CD4-positive, alpha-beta T cell treated with Interleukin-4 for 1 hour (primary cell): ENCODE results near the gene CBR3.
"Not testable (repeated sequence)": the region's sequence is repeated elsewhere in the genome, so short reads cannot be mapped to it uniquely, and the experiment has no call there.

Experiments used
- DNase-seq, 2 donors: peaks; one replicate each; pipeline ENCODE4 v3.0.0-alpha.2; 2020 to 2022

CBR3 gene

GRCh38 chr21:36120304-36120888, 14.5 kb upstream of the CBR3 start:
- no peak for DNase-seq

DNA sequence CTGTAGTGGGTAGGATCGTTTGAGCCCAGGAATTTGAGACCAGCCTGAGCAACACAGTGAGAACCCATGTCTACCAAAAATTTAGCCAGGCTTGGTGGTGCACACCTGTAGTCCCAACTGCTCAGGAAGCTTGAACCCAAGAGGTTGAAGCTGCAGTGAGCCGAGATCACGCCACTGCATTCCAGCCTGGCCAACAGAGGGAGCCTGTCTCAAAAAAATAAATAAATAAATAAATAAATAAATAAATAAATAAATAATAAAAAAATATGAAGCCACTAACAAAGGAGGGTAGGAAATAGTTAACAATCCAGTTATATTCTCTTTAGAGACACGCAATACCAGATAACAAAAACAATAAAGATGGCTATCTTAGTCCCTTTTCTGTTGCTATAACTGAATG, 11.9 kb upstream of the CBR3 start:
- no peak for DNase-seq

DNA sequence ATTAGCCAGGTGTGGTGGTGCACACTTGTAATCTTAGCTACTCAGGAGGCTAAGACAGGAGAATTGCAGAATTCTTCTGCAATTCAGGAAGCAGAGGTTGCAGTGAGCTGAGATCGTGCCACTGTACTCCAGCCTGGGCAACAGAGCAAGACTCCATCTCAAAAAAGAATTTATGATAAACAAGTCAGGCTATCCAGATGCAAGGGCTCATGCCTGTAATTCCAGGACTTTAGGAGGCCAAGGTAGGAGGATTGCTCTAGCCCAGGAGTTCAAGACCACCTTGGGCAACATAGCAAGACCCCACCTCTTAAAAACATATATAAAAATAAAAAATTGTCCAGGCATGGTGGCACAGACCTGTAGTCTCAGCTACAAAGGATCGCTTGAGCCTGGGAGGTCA, 10.5 kb upstream of the CBR3 start:
- no peak for DNase-seq

DNA sequence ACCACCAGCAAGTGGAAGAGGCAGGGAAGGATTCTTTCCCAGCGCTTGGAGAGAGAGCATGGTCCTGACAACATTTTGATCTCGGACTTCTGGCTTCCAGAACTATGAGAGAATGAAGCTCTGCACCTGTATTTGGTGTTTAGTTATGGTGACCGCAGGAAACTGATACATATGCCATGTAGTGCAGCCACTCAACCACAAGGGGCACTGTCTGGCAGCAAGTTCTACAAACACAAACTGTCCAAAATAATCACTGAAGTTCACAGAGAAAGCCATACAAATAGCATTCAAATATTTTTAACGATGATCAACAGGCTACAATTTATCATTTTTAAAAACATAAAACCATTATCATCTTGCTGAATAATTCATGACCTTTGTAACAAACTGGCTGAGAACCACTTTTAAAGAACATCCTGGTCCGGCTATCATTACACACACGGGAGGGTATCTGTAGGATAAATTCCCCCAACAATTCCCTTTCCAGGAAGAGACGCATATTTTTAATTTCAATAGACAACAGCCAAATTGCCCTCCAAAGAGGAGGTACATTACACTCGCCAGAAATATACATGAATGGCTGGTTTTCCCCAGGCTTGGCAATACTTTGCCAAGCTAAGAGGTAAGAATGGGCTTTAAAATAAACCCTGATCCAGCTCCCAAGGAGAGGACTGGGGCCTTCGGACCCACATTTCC, 9.2 kb upstream of the CBR3 start:
- DNase-seq: peak; percentile 52 to 66

- no peak for DNase-seq
Observed at GRCh38 chr21:36126208-36126565, 8.7 kb upstream of the CBR3 start.

DNA sequence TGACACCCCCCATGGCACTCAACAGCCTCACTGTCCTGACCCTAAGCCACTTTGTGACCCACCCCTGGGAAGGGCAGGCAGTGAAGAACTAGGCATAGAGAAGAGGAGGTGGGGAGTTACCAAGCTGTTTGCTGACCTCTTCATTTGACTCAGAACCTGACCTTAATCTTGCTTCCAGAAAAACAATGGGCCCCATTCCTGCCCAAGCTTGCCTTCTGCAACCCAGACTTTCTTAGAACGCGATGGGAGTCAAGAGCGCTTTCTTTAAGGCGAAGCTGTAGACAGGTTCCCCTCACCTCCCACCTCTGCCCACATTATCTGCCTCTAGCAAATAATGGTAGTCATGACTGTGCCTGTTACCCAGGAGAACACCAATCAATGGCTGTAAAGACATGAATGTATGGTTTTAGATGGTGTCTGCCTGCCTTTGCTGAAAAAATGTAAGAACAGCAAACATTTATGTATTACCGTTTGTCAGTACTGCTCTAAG, 8.2 kb upstream of the CBR3 start:
- no peak for DNase-seq

DNA sequence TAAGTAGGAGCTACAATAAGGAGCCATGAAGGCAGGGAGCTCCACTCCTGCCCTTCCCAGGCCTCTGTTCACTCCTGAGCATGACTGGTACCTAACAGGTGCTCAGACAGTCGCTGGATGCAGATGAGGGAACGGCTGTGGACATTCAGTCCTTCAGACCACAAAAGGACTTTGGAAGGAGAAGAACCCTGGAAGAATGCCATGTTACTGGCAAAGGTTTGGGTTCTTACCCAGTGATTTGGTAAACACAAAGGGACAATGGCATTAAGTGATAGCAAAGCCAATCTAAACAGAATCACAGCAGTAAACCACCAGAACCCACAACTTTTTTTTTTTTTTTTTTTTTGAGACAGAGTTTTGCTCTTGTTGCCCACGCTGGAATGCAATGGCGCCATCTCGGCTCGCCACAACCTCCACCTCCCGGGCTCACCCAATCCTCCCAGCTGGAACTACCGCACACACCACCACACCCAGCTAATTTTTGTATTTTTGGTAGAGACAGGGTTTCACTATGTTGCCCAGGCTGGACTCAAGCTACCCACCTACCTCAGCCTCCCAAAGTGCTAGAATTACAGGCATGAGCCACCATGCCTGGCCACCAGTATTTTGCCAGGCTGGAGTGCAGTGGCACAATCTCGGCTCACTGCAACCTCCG, 7.5 kb upstream of the CBR3 start:
- DNase-seq: no peak

GRCh38 chr21:36127977-36128376, 6.9 kb upstream of the CBR3 start:
- no peak for DNase-seq

DNA sequence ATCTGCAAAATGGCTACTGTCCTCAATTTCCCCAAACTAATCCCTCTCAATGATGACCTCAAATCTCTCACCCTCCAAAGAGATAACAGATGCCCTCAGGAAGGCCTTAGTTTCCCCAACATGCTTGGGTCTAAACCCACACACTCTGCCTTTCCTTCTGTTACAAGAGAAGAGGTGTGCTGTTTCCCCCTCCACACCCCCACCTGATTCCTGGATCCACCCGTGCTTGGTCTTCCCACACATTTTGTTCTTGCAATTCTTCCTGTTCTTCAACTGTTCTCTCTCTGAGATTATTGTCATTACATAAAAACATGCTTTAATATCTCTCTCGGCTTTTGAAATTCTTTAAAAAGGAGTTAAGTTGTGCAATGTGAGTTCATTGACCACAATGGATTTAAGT, 5.7 kb upstream of the CBR3 start:
- no peak for DNase-seq

DNA sequence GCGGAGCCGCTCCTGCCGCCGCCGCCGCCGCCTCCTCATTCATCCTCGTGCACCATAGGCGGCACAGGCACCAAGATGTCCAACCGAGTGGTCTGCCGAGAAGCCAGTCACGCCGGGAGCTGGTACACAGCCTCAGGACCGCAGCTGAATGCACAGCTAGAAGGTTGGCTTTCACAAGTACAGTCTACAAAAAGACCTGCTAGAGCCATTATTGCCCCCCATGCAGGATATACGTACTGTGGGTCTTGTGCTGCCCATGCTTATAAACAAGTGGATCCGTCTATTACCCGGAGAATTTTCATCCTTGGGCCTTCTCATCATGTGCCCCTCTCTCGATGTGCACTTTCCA, 4.5 kb upstream of the CBR3 start:
- DNase-seq: not testable (repeated sequence)

DNA sequence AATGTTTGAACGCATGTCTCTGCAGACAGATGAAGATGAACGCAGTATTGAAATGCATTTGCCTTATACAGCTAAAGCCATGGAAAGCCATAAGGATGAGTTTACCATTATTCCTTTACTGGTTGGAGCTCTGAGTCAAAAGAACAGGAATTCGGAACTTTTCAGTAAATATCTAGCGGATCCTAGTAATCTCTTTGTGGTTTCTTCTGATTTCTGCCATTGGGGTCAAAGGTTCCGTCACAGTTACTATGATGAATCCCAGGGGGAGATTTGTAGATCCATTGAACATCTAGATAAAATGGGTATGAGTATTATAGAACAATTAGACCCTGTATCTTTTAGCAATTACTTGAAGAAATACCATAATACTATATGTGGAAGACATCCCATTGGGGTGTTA, 4.0 kb upstream of the CBR3 start:
- not testable (repeated sequence) for DNase-seq

DNA sequence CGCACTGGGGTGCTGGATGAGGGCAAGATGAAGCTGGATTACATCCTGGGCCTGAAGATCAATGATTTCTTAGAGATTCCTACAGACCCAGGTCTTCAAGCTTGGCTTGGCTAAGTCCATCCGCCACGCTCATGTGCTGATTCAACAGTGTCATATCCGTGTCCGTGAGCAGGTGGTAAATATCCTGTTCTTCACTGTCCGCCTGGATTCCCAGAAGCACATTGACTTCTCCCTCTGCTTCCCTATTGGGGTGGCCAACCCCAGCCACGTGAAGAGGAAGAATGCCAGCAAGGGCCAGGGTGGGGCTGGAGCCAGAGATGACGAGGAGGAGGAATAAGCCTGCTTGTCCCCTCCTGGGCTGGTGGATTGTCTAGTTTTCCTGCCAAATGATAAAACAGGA, 2.2 kb upstream of the CBR3 start:
- DNase-seq: no peak

- DNase-seq: peak; percentile 44 to 50
Observed at GRCh38 chr21:36135391-36136102, 668 bp downstream of the CBR3 start.

GRCh38 chr21:36139791-36140190, 4.9 kb downstream of the CBR3 start:
- not testable (repeated sequence) for DNase-seq

DNA sequence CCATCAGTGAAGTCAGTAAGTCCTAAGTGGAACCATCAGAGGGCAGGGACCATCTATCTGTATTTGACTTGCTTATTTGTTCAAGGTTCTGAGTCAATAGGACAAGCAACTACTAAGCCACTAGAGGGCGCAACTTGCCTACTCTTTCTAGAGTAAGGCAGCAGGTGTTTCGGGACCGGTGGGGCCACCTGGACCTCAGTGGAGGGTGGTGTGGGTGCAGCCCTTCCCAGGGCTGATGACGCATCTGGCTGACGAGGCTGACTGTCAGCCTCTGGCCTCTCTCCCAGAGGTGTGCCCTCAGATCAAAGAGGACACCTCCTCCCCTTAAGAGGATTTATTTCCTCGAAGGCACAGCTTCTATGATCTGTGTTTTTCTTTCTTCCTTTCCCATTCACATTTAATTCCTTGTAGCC, 6.6 kb downstream of the CBR3 start:
- peak; percentile 91 to 94 for DNase-seq

GRCh38 chr21:36144233-36144632, 9.4 kb downstream of the CBR3 start:
- DNase-seq: not testable (repeated sequence)

DNA sequence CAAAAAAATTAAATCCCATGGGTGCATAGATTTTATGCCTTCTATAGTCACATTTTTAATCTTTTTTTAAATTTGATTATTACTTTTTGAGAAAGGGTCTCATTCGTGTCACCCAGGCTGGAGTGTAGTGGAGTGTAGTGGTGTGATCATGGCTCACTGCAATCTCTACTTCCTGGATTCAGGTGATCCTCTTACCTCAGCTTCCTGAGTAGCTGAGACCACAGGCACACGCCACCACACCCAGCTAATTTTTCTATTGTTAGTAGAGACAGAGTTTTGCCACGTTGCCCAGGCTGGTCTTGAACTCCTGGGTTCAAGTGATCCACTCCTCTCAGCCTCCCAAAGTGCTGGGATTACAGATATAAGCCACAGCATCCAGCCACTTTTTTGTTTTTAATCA, 10.4 kb downstream of the CBR3 start:
- peak; percentile 28 to 59 for DNase-seq

DNA sequence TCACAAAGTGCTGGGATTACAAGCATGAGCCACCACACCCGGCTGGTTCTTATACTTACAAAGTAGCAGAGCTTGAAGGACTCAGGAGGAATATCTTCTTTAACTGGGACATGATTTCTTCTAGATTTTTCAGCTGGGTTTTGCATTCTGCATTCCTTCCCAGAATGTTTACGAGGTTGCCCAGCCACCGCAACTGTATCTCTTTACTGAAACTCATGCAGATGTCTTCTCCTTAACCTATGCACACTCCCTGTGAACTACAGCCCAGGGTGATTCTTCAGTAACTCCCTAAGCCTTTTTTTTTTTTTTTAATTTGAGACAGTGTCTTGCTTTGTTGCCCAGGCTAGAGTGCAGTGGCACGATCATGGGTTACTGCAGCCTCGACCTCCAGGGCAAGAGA, 13.0 kb downstream of the CBR3 start:
- no peak for DNase-seq

GRCh38 chr21:36148886-36149285, 14.0 kb downstream of the CBR3 start:
- no peak for DNase-seq

- DNase-seq: peak; percentile 34 to 42
Observed at GRCh38 chr21:36149788-36150711, 15.2 kb downstream of the CBR3 start.

DNA sequence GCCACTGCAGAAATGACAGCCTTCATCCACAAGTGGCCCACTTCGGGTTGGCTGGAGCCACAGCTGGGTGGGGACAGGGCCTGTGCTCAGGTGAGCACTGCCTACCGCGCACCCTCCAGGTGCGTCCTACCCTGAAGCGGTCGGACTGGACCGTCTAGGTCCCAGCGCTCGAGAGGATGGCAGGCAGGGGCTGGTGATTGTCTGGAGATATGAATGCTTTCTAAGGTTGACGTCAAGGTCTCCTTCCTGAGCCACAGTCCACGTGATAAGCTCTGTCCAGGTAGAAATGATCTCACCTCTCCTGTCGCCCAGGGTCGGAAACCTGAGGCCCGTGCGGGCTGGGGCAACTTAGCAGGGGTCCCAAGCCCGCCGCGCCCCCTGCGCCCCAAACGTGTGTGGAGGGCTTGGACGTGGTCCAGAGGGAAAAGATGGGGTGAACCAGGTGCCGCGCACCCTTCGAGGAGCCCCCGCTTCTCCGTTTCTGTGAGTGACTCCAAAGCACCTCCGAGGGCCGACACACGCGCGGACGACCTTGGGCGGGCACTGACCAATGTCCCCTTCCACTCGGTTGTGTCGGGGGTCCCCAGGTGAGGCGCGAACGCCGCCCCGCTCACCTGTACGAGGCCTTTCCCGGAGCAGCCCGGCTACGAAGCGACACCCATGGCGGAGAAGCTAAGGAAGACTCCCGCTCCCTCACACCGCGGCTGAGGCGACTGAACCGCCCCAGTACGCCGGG, 20.9 kb downstream of the CBR3 start:
- DNase-seq: peak in 1 of 2 donors; percentile 25

GRCh38 chr21:36156339-36156814, 21.5 kb downstream of the CBR3 start:
- DNase-seq: peak; percentile 99
